SKM-1 treated with dmso at 0.1 percent for 144 hours (cell line): ENCODE measurements around the gene RAB1A.

ENCODE experiments used
- DNase-seq: peaks from one replicate; lab custom pipeline; 2025; ENCODE audit not compliant: unreplicated experiment; lab: John Stamatoyannopoulos, UW

RAB1A gene

DNA sequence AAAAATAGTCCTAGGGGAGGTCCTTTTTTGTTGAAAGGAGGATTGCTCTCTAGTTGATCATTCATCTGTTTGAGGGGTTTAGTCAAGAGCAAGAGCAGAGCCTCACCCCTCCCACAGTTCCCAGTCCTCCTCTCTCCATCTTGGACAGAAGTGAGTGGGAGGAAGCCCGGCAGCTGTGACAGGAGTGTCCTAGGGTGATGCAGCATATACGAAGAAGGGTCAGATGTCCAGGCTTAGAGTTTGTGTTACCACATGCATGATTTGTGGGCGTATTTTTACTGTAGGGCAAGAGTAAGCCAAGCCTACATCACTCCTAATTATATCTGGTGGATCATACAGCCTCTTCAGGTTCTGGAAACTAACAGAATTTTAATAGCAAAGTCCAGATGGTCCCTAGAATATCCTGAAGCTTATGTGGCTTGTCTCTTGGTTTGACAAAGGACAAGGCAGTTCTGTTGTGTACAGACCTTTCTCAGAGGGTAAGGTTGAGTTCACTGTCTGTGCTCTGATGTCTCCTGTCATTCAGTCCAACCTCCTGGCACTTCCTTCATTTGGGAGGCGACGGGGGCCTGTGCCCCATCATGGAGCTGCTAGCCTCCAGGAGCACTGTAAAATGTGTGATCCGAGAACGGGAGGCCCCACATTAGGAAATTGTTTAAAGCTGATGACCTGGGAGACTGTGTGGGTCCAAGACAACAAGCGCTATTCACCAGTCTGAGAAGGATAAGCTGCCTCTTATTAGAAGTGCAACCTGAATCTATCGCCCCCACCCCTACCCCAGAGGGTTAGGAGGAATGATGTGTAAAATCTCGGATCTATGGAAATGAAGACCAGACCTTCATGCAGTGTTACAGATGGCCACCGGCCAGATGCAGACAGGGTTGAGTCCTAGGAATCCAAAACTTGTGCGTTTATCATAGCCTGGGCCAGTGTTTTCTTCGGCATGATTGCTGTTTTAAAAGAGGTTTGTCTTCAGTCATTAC is 66.8 kb downstream of the RAB1A start:
- DNase-seq: no peak

GRCh38 chr2:65061910-65062339 is 68.0 kb downstream of the RAB1A start:
- DNase-seq: no peak

- no peak for DNase-seq
These were observed 68.6 kb downstream of the RAB1A start for GRCh38 chr2:65061146-65061909.

GRCh38 chr2:65059071-65059470 is 70.8 kb downstream of the RAB1A start:
- no peak for DNase-seq

- DNase-seq: peak; percentile 16
These were observed 72.4 kb downstream of the RAB1A start for GRCh38 chr2:65057391-65058052.

DNA sequence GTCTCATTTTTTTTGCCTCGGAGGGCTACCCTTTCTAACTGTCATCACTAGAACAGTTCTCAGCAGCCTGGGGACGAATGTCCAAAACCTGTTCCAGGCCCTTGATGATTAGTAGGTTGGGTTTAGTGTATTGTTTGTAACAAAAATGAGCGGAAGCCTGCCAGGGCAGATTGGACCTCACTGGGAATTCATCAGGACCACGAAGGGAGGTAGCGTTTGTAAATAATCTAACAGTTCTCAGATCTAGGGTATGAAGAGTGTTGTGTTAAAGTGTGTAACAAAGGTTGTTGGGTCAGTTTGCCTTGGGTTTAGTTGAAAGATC is 72.9 kb downstream of the RAB1A start:
- no peak for DNase-seq

GRCh38 chr2:65056215-65057053 is 73.5 kb downstream of the RAB1A start, which contains the start of gene CEP68:
Gene CEP68 (plus strand): TSS chr2:65056416. CDS start chr2:65069445, 13,029 bp downstream.
- DNase-seq: peak; percentile 96

- DNase-seq: no peak
These were observed 74.3 kb downstream of the RAB1A start for GRCh38 chr2:65055422-65056214.

- DNase-seq: peak; percentile 17
These were observed 75.0 kb downstream of the RAB1A start for GRCh38 chr2:65054749-65055421.

GRCh38 chr2:65053199-65053598 is 76.7 kb downstream of the RAB1A start:
- peak; percentile 72 for DNase-seq

DNA sequence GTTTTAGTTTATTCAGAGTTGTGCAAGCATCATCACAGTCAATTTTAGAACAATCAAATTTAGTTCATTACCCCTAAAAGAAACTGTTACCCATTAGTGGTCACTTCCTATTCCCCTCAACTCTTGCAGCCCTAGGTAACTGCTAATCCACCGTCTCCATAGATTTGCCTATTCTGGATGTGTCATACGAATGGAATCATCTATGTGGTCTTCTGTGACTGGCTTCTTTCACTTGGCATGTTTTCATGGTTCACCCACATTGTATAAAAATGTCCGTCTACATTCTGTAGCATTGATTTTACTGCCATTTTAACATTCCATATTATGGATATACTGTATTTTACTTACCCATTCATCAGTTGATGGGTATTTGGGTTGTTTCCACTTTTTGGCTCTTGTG is 79.0 kb downstream of the RAB1A start:
- no peak for DNase-seq

DNA sequence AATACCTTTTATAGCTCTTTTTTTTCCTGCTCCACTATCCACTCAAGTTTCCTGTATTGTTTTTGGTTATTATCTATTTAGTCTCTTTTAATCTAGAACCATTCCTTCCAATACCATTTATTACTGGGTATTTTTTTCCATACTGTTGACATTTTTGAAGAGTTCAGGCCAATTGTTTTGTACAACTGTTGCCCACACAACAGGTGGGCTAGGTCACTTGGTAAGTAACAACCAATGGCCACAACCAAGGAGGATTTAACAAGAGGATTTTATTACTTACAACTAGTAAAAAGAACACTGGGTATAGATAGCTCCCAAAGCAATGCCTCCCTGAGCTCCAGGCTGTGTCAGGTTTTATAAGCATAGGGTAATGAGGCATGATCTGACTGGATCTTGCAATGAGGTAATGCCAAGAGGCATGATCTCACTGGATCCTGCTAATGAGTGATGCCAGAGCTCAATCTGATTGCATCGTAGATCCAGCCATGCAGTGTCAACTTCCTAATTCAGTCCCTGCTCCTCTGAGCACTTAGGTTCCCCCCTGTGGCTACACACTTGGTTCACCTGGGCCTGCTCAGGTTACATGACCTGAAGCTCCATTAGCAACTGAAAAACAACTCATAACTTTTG is 80.8 kb downstream of the RAB1A start:
- DNase-seq: no peak

- no peak for DNase-seq
These were observed 83.1 kb downstream of the RAB1A start for GRCh38 chr2:65046633-65047407.

GRCh38 chr2:65045651-65046050 is 84.3 kb downstream of the RAB1A start:
- no peak for DNase-seq

- DNase-seq: no peak
These were observed 85.7 kb downstream of the RAB1A start for GRCh38 chr2:65044097-65044735.

DNA sequence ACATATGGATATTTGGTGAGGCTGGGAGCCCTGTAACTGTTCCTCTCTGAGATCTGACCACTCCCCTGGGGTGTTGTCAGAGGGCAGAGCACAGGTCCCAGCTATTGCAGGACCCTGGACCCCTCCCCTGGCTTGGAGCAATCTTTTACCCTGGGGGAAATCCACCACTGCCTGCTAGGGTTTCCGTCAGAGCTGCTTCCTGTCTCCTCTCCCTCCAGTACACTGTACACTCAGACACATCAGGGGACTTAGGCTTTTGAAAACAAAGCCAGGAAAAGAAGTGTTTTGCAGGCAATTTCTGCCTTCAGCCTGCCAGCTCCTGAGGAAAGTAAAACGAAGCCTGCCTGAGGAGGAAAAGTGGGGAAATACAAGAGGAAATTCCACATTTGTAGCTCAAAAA is 86.9 kb downstream of the RAB1A start:
- DNase-seq: no peak
